Stimulated activated naive CD4-positive, alpha-beta T cell (primary cell): ENCODE results near the gene MAGEA9B.
"Not testable (repeated sequence)": the region's sequence is repeated elsewhere in the genome, so short reads cannot be mapped to it uniquely, and the experiment has no call there.

Source experiments
- DNase-seq, 6 experiments: peaks; one replicate each; lab custom pipeline; 2025; lab: John Stamatoyannopoulos, UW

The MAGEA9B gene, protein sequence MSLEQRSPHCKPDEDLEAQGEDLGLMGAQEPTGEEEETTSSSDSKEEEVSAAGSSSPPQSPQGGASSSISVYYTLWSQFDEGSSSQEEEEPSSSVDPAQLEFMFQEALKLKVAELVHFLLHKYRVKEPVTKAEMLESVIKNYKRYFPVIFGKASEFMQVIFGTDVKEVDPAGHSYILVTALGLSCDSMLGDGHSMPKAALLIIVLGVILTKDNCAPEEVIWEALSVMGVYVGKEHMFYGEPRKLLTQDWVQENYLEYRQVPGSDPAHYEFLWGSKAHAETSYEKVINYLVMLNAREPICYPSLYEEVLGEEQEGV

DNA sequence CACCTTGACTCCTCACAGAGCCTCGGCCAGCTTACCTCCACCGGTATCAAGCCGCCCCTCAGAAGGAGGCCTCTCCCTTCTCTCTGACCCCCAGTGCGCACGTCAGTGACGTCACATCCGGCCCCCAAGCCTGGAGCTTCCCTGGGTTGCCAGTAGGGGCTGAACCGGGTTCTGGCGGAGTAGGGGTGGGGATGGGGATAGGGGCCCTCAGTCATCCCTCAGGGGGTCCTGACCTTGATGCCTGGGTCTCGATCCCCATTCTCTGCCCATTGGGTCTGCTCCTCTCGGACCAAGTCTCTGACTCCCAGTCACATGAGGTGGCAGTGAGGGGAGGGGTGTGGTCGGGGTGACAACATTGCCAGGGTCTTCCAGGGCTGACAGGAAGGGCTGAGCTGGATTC lies at the start of gene MAGEA9B:
MAGEA9B (minus strand) TSS at position 101 of the 400 bp plus-strand sequence. CDS start 4,280 bp downstream, outside the sequence.
- not testable (repeated sequence) for DNase-seq

DNA sequence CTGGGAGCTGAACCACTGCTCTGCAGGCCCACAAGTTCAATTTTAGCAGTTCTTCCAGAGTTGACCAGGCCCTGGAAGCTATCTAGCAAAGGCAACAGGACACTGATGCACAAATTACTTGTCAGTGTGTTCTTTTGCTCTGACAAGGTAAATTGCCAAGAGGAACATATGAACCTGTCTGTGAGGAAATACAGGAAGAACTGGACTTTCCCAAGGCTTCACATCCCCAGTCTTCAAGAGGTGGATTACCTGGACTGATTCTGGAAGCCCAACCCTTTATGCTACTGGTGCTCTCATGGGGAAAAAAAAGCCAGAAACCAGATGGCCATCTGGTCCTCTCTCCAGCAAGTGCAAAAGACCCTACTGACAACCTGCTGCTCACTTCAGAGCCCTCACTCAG lies 46.3 kb upstream of the MAGEA9B start:
- no peak for DNase-seq

DNA sequence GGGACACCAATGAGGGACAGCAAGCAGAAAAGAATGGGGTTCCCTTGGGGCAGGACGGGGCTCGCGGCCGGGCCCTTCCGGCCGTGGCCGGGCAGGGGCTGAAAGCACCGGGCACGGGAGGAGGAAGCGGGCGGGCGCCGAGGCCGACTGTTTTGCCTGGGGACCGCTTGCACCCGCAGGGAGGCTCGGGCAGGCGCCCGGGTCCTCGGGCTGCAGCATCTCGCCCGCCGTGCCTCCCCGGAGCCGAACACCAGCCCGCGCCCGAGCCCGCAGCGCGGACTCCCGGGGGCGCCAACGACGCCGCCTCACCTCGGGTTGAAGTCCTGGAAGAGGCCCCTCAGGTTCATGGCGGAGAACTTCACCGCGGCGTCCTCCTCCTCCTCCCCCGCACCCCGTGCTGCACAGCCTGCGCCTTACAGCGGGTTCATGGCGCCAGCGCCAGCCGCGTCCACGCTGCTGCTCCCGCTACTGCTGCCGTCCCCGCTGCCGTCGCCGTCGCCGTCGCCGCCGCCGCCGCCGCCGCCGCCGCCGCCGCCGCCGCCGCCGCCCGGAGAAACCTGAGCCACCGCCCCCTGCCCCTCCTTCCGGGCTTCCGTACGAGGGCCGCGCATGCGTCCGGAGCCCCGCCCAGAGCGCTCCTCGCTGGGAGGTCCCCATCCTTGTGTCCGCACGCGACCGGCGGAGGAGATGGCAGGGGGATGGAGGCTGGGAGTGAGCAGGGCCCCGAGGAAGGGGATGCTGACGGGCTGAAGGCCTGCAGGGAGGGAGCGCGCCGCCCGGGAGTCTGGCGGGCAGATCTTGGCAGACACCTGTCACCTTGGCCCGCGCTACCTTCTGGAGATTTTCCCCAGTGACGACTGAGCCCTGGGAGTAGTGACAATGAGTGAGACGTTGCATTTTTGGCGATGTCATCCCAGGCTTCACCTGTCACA lies 44.2 kb upstream of the MAGEA9B start, which contains the start of gene TMEM185A:
TMEM185A (minus strand) TSS at position 559 of the 932 bp plus-strand sequence; CDS start at position 347, 212 bp downstream.
- peak; percentile 40 to 78 (median 67) for DNase-seq

DNA sequence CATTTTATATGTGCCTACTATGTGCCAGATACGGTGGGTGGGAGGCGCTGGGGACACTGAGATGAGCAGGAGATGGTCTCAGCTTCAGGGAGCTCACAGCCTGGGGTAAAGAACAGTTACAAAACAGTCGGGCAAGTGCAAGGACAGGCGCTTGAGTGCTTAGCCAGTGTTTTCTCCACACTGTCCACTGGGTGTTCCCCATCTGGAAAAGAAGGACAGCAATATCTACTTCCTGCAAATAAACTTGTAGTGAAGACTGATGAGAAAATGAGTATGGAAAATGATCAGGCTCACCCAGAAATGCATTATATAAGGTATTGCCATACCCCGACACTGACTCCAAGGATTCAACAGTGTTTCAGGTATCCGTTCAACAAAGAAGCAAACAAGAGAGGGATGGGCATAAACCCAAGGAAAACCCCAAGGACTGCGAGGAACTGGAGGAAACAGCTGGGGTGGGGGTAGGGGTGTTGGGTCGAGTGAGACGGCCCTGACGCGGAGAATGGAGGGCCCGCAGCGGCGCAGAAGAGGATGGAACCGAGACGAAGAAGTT lies 43.5 kb upstream of the MAGEA9B start:
- DNase-seq: no peak

DNA sequence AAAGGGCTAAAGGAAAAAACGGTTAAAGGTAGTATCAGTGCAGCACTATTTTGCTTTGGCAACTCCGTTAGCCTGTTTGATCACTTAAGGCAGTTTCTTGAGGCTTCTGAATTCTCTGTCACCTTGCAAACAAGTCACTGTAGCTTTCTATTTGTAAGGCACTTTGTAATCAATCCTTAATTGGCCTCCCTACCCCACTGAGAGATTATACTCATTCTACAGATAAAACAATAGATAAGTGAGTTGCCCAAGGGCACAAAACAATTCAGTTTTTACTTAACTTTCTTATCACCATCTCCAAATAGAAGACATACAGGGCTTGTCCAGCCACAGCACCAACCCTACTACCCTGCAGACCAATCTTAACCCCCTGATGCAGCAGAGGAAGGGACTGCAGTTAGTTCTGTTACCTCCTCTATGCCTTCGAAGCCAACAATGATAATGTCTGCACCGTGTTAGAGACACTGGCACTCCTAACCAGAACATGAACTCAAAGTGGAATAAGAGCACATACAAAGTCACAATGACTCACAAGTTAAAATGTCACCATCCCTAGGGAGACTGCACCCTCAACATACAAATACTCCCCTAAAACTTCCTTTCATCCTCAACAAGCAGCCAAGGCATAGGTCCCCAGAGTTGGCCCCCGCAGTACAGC lies 42.6 kb upstream of the MAGEA9B start:
- DNase-seq: no peak

DNA sequence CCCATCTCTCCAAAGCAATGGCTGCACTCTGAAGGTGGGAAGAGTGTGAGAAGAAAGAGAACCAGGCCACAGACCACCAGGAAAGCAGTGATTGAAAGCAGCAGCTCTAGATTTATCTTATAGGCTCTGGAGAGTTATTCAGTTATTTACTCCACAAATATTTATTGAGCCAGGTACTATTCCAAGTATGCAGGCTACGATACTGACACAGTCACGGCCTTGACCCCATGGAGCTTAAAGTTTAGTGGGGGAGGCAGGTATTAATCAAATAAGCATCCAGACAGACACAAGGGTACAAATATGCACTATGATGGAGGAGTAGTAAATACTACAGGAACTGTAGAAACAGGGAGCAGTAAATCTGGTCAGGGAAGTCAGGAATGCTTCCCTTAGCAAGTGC lies 41.5 kb upstream of the MAGEA9B start:
- DNase-seq: no peak

DNA sequence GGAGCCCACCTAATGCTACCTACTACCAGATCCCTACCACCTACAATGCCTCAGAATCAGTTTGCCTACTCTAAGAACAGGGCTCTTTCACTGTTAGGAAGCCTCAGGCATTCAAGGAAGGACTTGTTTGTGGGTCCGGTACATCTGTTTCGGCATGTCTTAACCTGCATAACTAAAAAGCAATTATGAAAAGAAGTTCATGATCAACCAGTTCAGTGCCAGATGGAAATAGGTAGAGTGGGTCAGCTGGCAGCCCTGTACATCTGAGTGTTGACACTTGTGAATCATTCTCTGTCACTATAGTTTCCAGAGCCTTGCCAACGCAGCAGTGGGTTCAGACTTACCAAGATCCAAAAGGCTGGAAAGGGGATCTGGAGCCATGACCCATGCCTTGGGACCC lies 41.0 kb upstream of the MAGEA9B start:
- DNase-seq: no peak

DNA sequence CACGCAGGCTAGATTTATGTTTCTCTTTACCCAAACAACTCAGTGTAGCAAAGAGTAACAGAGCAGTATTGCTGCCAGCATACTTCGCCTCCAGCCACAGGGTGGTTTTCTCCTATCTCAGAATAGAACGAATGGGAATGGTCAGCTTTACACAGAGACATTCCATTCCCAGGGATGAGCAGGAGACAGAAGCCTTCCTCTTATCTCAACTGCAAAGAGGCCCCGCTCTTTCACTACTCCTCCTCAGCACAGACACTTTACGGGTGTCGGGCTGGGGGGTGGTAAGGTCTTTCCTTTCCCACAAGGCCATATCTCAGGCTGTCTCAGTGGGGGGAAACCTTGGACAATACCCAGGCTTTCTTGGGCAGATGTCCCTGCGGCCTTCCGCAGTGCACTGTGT lies 39.6 kb upstream of the MAGEA9B start:
- DNase-seq: not testable (repeated sequence)

DNA sequence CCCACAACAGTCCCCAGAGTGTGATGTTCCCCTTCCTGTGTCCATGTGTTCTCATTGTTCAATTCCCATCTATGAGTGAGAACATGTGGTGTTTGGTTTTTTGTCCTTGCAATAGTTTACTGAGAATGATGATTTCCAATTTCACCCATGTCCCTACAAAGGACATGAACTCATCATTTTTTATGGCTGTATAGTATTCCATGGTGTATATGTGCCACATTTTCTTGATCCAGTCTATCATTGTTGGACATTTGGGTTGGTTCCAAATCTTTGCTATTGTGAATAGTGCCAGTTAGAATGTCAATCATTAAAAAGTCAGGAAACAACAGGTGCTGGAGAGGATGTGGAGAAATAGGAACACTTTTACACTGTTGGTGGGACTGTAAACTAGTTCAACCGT lies 32.4 kb upstream of the MAGEA9B start:
- DNase-seq: not testable (repeated sequence)

DNA sequence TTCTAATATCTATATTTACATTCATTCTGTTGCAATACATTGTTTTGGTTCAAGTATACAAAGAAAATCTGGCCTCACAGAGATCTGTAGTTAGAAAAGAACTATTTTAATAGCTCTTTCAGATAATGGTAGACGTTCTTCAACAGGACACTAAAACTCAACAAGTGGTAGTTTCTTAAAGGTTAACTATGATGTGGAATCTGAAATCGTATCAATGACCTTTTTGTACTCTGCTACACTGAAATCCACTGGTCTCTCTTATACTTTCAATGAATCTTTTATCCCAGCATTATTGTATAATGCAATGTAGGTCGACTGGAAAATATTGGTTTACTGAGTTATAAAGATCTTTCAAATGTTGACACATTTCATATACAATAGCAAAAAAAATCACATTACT lies 31.6 kb upstream of the MAGEA9B start:
- no peak for DNase-seq

- DNase-seq: no peak
Observed at GRCh38 chrX:149611623-149612175, 24.4 kb upstream of the MAGEA9B start.

GRCh38 chrX:149610511-149610910 lies 23.3 kb upstream of the MAGEA9B start:
- no peak for DNase-seq

GRCh38 chrX:149607699-149608098 lies 20.4 kb upstream of the MAGEA9B start:
- no peak for DNase-seq

DNA sequence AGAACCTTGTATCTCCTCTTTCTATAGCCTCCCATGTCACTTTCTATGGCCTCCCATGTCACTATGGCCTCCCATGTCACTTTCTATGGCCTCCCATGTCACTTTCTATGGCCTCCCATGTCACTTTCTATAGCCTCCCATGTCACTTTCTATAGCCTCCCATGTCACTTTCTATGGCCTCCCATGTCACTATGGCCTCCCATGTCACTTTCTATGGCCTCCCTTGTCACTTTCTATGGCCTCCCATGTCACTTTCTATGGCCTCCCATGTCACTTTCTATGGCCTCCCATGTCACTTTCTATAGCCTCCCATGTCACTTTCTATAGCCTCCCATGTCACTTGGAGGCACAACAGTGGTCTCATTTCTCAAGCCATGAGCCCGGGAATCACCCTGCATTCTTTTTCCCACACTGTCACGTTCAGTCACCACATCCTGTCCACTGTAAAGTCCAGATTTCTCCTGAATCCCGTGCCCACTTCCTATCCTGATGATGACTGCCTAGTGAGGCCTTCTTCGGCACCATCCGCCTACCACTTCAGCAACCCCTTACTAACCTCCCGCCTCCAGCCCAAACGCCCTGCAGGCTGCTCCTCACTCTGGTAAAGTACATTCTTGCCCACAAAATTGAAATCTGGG lies 18.1 kb upstream of the MAGEA9B start:
- DNase-seq: not testable (repeated sequence)

DNA sequence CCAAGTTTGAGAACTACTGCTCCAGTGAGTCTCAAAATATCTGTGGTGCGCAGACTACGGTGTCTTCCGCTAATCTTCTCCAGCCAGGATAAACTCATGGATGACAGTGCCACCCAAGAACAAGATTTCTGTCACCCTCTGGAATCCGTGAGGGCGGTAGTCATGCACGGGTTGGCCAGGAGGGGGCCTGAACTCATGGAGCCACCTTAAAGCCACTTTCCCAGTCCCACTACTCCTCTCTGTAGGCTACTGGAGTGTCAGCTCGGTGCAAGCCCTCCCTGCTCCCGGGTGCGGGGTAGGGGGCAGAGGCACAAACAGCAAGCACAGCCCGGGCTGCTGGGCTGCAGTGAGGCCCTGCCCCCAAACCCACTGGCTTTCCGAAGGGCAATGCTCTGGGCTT lies 11.3 kb upstream of the MAGEA9B start:
- not testable (repeated sequence) for DNase-seq

DNA sequence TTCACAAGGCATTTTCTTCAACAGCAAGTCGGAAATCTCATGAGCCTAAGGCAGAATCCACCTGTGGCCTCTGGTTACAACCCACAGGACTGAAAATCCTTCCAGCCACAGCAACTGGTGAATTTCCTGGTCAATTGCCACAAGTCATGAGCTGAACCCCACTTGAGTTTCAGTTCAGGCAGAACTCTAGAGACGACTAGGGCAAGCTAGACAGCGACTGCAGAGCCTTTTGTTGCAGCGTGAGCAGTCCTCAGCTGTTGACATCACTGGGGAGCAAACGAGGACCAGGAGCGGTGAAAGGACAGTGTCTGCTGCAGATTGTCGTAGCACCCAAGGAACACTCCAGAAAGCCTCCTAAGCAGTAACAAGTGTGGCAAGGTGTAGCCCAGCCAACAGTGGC lies 8.7 kb upstream of the MAGEA9B start:
- DNase-seq: not testable (repeated sequence)

DNA sequence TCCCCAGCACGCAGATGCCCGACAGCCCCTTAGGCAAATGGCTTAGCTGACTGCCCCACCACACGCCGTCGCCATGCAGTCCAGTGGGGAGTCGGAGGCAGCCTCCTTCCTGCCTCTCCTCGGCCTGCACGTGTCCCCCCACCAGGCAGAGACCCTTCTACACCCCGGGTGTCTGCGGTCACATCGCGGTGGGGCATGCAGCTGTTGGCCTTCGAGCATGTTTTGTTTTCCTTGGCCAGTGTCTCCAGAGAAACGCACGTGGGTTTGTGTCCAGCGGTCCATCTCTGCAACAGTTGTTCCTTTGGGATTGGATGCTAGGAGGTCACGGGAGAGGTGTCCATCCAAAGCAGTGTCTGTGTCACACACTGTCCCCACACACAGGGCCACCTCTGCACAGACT lies 8.0 kb upstream of the MAGEA9B start, which contains the start of gene HSFX2:
HSFX2 (minus strand) TSS at position 101 of the 400 bp plus-strand sequence. CDS start 614 bp downstream, outside the sequence.
- not testable (repeated sequence) for DNase-seq

GRCh38 chrX:149590993-149591392 lies 3.7 kb upstream of the MAGEA9B start:
- not testable (repeated sequence) for DNase-seq

GRCh38 chrX:149585631-149586030 lies 1.6 kb downstream of the MAGEA9B start:
- DNase-seq: not testable (repeated sequence)

DNA sequence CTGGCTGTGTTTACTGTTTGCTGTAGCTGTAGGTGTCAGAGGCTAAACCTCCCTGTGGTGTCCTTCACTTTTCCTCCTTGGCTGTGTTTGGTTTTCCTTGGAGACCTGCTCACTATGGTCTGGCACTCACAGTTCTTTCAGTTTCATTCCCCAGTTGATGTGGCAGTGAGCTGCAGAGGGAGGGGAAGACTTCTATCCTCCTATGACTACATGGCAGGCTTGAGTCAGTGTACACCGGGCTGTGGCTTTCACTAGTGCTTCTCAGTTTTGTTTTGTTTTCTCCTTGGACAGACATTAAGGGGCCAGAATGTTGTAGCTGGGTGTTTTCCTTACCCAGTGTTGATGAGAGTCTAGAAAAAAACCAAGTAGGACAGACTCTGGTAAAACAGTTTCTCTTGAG lies 13.8 kb downstream of the MAGEA9B start:
- not testable (repeated sequence) for DNase-seq

- DNase-seq: no peak
Observed at GRCh38 chrX:149572743-149573142, 14.5 kb downstream of the MAGEA9B start.
